K562 (cell line): ENCODE results near the gene KCNN4.

Experiments used
- BHLHE40 ChIP-seq: IDR thresholded peaks from 2 replicates; pipeline ENCODE4 v1.6.1; 2011; ENCODE audit warnings: low read length, improper control_type of control experiment
- CBX1 ChIP-seq: sonication (generic); IDR thresholded peaks from 2 replicates; pipeline ENCODE4 v1.6.1; 2016; ENCODE audit warnings: antibody characterized with exemption, low read depth, mild to moderate bottlenecking
- RAD21 ChIP-seq, 2 experiments: fragments of 250-450 bp in 1 of 2; fragments of 450-650 bp in 1 of 2; sonication (Bioruptor Pico) in 1 of 2; formaldehyde crosslinking in 1 of 2; IDR thresholded peaks in 1 of 2; conservative IDR thresholded peaks in 1 of 2; 2 replicates each; pipeline versions ENCODE4 v1.4.0 to v1.8.0; 2020 to 2022; ENCODE audit warnings: mild to moderate bottlenecking in 2 of 2, moderate library complexity in 1 of 2
- RUNX1 ChIP-seq: sonication (generic); IDR thresholded peaks from 2 replicates; pipeline ENCODE4 v1.6.1; 2016; ENCODE audit warnings: antibody characterized with exemption, low read depth
- SETDB1 ChIP-seq: IDR thresholded peaks from one replicate; pipeline ENCODE4 v1.6.1; 2012; ENCODE audit warnings: low read length, control low read depth, inconsistent platforms
- USF2 ChIP-seq: sonication (generic); formaldehyde crosslinking; IDR thresholded peaks from 2 replicates; pipeline ENCODE4 v1.5.0; 2020; ENCODE audit warnings: missing genetic modification reagents
- XRCC5 ChIP-seq: fragments of 200-400 bp; formaldehyde crosslinking; IDR thresholded peaks from 2 replicates; pipeline ENCODE4 v1.6.1; 2017; ENCODE audit warnings: low read depth, mild to moderate bottlenecking, low read length
- ZNF217 ChIP-seq: sonication (generic); formaldehyde crosslinking; IDR thresholded peaks from 2 replicates; pipeline ENCODE4 v1.8.0; 2022; ENCODE audit warnings: mild to moderate bottlenecking, missing genetic modification reagents
- TF ChIP-seq, protein P1 (sequence below): sonication (generic); formaldehyde crosslinking; IDR thresholded peaks from 2 replicates; pipeline ENCODE4 v1.8.1; 2023; ENCODE audit warnings: mild to moderate bottlenecking, missing genetic modification reagents
- TF ChIP-seq, protein P2 (sequence below): sonication (generic); formaldehyde crosslinking; IDR thresholded peaks from 2 replicates; pipeline ENCODE4 v1.8.0; 2023; ENCODE audit warnings: mild to moderate bottlenecking, missing genetic modification reagents
- TF ChIP-seq, protein P3 (sequence below), 2 experiments: fragments of 450-650 bp; formaldehyde crosslinking in 1 of 2; IDR thresholded peaks; 2 replicates each; pipeline versions ENCODE4 v1.4.0 to v1.6.1; 2014 to 2020; ENCODE audit warnings: mild to moderate bottlenecking in 2 of 2, borderline replicate concordance in 1 of 2, low read depth in 1 of 2

DNA sequence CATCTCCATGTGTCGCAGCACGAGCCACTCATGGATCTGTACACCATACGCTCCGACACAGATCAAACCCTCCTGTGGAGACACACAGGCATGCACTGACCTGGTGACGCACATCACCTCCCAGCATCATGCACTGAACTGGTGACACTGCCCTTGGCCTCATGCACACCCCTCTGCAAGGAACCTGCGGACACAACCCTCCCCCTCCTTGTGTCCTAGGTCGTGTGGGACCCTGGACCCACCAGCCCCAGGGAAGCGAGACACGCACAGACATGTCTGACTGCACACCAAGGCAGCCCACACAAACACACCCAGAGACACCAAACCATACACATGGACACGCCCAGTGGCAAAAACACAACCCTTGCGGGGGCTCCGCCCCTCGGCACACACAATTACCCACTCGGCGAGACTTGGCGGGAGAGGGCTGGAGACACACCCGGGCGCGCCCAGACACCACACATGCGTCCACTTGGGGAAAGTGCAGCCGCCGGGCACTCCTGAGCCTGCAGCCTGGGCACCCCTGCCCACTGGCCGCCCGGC is 2.0 kb upstream of the KCNN4 start:
- no peak for TF ChIP-seq SETDB1
- TF ChIP-seq BHLHE40 = peak; percentile 3; the same call in 1 of the 2 replicates
- TF ChIP-seq, protein P1, sequence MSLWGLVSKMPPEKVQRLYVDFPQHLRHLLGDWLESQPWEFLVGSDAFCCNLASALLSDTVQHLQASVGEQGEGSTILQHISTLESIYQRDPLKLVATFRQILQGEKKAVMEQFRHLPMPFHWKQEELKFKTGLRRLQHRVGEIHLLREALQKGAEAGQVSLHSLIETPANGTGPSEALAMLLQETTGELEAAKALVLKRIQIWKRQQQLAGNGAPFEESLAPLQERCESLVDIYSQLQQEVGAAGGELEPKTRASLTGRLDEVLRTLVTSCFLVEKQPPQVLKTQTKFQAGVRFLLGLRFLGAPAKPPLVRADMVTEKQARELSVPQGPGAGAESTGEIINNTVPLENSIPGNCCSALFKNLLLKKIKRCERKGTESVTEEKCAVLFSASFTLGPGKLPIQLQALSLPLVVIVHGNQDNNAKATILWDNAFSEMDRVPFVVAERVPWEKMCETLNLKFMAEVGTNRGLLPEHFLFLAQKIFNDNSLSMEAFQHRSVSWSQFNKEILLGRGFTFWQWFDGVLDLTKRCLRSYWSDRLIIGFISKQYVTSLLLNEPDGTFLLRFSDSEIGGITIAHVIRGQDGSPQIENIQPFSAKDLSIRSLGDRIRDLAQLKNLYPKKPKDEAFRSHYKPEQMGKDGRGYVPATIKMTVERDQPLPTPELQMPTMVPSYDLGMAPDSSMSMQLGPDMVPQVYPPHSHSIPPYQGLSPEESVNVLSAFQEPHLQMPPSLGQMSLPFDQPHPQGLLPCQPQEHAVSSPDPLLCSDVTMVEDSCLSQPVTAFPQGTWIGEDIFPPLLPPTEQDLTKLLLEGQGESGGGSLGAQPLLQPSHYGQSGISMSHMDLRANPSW (CRISPR knock-in tag) = no peak
- no peak for TF ChIP-seq ZNF217
- no peak for TF ChIP-seq USF2 (CRISPR knock-in tag)
- TF ChIP-seq RAD21 (CRISPR knock-in tag; conservative IDR thresholded peaks at IDR 0.05 in 1 of 2, IDR thresholded peaks at IDR 0.05 in 1 of 2) = no peak
- TF ChIP-seq, protein P2, sequence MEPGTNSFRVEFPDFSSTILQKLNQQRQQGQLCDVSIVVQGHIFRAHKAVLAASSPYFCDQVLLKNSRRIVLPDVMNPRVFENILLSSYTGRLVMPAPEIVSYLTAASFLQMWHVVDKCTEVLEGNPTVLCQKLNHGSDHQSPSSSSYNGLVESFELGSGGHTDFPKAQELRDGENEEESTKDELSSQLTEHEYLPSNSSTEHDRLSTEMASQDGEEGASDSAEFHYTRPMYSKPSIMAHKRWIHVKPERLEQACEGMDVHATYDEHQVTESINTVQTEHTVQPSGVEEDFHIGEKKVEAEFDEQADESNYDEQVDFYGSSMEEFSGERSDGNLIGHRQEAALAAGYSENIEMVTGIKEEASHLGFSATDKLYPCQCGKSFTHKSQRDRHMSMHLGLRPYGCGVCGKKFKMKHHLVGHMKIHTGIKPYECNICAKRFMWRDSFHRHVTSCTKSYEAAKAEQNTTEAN (CRISPR knock-in tag) = no peak
- TF ChIP-seq RUNX1 = no peak
- TF ChIP-seq CBX1 = no peak
- TF ChIP-seq XRCC5 = no peak
- TF ChIP-seq, protein P3, sequence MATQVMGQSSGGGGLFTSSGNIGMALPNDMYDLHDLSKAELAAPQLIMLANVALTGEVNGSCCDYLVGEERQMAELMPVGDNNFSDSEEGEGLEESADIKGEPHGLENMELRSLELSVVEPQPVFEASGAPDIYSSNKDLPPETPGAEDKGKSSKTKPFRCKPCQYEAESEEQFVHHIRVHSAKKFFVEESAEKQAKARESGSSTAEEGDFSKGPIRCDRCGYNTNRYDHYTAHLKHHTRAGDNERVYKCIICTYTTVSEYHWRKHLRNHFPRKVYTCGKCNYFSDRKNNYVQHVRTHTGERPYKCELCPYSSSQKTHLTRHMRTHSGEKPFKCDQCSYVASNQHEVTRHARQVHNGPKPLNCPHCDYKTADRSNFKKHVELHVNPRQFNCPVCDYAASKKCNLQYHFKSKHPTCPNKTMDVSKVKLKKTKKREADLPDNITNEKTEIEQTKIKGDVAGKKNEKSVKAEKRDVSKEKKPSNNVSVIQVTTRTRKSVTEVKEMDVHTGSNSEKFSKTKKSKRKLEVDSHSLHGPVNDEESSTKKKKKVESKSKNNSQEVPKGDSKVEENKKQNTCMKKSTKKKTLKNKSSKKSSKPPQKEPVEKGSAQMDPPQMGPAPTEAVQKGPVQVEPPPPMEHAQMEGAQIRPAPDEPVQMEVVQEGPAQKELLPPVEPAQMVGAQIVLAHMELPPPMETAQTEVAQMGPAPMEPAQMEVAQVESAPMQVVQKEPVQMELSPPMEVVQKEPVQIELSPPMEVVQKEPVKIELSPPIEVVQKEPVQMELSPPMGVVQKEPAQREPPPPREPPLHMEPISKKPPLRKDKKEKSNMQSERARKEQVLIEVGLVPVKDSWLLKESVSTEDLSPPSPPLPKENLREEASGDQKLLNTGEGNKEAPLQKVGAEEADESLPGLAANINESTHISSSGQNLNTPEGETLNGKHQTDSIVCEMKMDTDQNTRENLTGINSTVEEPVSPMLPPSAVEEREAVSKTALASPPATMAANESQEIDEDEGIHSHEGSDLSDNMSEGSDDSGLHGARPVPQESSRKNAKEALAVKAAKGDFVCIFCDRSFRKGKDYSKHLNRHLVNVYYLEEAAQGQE (IDR thresholded peaks at IDR 0.05; ENCODE audit: borderline replicate concordance) = no peak
- TF ChIP-seq, protein P3 (CRISPR knock-in tag; IDR thresholded peaks at IDR 0.05; ENCODE audit: low read depth) = no peak
